Lung microvascular endothelial cell (primary cell): ENCODE results near the gene HMGCL. TPM values are rescaled to one million over a fixed set of nuclear protein-coding genes. Genes with fewer than 3 reads are reported as not detected.

Source experiments
- DNase-seq, 2 donors: peaks; one replicate each; pipeline versions ENCODE4 v3.0.0 to v3.0.0-alpha.2; 2010; ENCODE audit warnings: low read depth in 2 of 2
- total RNA-seq: library from RNA; depleted of rRNA; stranded (reverse); fragments of >200 nt; gene quantifications from 2 replicates; pipeline ENCODE4 v1.2.1, GENCODE V29; 2014

The HMGCL gene
- total RNA-seq, 1 donor from 2014 or later = 40.7 TPM

GRCh38 chr1:23777979-23778814 is 47.0 kb downstream of the HMGCL start, which contains the start of gene PITHD1:
Gene PITHD1, plus strand, starts transcription at chr1:23778418. Its CDS starts 98 bp downstream, at chr1:23778516.
- DNase-seq = peak; percentile 83 to 89

GRCh38 chr1:23776217-23776616 is 49.0 kb downstream of the HMGCL start:
- no peak for DNase-seq

DNA sequence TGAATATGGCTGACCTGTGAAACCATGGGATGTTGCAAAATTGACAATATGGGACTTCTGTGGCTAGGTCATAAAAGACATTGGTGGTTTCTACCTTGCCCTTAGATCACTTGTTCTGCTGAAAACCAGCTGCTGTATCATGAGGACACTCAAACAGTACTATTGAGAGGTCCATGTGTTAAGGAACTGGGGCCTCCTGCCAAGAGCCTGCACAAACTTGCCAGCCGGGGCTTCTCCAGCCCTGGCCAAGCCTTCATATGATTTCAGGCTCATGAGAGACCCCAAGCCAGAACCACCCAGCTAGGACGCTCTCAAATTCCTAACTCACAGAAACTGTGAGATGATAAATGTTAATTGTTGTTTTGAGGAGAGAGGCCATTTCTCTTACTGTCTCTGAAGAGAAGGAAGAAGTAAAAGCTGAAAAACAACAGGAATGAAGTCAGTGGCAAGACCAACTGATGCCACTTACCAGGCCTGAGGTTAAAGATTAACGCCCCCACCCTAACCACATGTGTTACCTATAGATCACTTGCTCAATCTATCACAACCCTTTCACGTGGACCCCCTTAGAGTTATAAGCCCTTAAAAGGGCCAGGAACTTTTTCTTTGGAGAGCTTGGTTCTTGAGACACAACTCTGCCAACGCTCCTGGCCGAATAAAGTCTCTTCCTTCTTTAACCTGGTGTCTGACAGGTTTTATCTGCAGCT is 50.9 kb downstream of the HMGCL start:
- no peak for DNase-seq

DNA sequence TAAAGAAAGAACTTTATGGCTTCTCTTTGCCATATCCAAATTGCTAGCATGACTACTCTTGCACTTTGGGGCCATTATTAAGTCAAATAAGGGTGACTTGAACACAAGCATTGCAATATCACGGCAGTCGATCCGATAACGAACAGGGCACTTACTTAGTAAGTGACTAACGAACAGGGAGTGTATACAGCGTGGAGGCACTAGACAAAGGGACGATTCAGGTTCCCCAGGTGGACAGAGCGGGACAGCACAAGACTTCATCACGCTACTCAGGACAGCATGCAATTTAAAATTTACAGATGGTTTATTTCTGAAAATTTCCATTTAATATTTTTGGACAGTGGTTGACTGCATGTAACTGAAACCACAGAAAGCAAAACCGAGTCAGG is 52.4 kb downstream of the HMGCL start:
- DNase-seq = no peak

DNA sequence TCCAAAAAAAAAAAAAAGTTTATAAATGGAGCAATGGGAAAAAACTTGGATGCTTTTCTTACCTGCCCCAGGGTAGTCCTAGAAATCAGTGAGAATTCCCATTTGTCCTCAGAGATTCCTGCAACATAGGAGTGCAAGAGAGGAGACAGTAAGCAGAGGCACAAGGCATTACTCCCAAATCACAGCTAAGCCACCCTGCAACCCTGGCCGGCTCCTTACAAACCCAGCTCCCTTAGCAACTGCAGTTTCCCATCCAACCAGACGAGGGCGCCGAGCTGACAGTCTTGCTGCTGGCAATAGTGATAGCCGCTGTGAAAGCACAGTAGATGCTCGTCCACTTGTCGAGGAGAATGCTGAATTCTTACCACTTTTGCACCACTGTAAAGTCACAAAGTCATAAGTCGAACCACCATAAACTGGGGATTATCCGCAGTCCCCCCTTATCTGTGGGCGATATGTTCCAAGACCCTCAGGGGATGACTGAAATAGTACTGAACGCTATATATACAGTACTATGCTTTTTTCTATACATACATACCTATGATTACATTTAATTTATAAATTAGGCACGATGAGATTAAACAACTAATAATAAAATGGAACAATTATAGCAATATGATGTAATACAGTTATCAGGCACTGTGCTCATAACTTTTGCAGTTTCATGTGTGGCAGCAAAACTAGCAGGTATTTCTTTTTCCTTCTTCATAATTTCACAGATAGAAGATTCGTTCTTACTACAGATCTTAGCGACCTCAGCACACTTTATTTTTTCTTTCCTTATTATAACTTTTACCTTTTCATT is 53.0 kb downstream of the HMGCL start:
- DNase-seq = peak; percentile 84 to 87

- no peak for DNase-seq
Observed at GRCh38 chr1:23768733-23769132, 56.5 kb downstream of the HMGCL start.

GRCh38 chr1:23763041-23763577 is 62.1 kb downstream of the HMGCL start:
- no peak for DNase-seq

- DNase-seq = no peak
Observed at GRCh38 chr1:23759277-23759676, 66.0 kb downstream of the HMGCL start.

- DNase-seq = no peak
Observed at GRCh38 chr1:23757812-23758211, 67.4 kb downstream of the HMGCL start.

DNA sequence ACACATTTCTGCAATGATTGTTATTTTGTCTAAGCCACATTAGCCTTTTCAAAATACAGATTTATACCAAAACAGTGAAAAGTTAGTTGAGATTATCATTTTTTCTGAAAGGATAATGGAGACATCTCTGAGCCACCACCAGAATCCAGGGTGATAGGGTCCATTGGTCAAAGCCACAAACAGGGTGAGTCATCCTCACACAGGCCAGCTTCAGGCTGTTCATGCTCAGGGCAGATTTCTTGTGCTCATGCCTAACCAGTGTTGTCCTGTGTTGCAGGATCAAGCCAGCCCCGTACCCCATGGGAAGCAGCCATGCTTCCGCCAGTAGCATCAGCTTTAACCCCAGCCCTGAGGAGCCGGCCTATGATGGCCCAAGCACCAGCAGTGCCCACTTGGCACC is 68.6 kb downstream of the HMGCL start:
- DNase-seq = peak in 1 of 2 donors; percentile 9

DNA sequence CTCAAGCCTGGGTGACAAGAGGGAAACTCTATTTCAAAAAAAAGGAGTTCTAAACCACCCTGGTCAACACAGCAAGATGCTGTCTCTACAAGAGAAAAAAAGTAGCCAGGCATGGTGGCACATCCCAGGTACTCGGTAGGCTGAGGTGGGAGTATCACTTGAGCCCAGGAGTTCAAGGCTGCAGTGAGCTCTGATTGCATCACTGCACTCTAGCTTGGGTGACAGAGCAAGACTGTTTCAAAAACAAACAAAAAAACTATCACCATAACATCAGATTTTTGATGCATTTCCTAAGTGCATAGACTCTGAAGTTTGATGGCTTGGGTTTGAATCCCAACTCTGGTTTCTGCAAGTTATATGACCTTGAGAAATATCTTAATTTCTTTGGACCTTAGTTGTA is 72.3 kb downstream of the HMGCL start:
- no peak for DNase-seq

Other genes with a start within 250 kb of the HMGCL start
- 1,249 and 1,276 TPM in 2 replicates for gene RPL11, start 133.6 kb downstream of the HMGCL start, total RNA-seq
- gene ELOA, start 82.0 kb downstream of the HMGCL start, total RNA-seq = 13.9 and 22.2 TPM in 2 replicates
- 24.6 and 29.0 TPM in 2 replicates for gene PITHD1, start 47.0 kb downstream of the HMGCL start, total RNA-seq
- 92.7 and 108 TPM in 2 replicates for gene LYPLA2, start 34.3 kb downstream of the HMGCL start, total RNA-seq
- gene GALE, start 24.7 kb downstream of the HMGCL start, total RNA-seq = 16.7 and 19.6 TPM in 2 replicates
- gene FUCA1, start 42.9 kb upstream of the HMGCL start, total RNA-seq = 9.4 and 11.7 TPM in 2 replicates
- not detected in 2 replicates for gene CNR2, start 87.9 kb upstream of the HMGCL start, total RNA-seq
- gene PNRC2, start 134.4 kb upstream of the HMGCL start, total RNA-seq = 64.9 and 69.0 TPM in 2 replicates
- 47.5 and 70.2 TPM in 2 replicates for gene SRSF10, start 154.9 kb upstream of the HMGCL start, total RNA-seq